ENCODE measurements around the gene SETD1B.

- no peak for TF ChIP-seq EP300 (conservative IDR thresholded peaks at IDR 0.05; ENCODE audit: poor library complexity, severe bottlenecking)
- TF ChIP-seq CTCF (IDR thresholded peaks at IDR 0.05; ENCODE audit: poor library complexity, severe bottlenecking) = no peak
- no peak for TF ChIP-seq POLR2AphosphoS5 (IDR thresholded peaks at IDR 0.05)
- TF ChIP-seq EZH2 (IDR thresholded peaks at IDR 0.05; ENCODE audit: borderline replicate concordance, insufficient read depth, low read length, poor library complexity, severe bottlenecking) = no peak
- no peak for TF ChIP-seq TAF1 (IDR thresholded peaks at IDR 0.05; ENCODE audit: low read depth)
- TF ChIP-seq REST (IDR thresholded peaks at IDR 0.05; ENCODE audit: borderline replicate concordance) = no peak
- no peak for TF ChIP-seq SMC3 (conservative IDR thresholded peaks at IDR 0.05; ENCODE audit: poor library complexity)
Measured at GRCh38 chr12:121823727-121824115, 19.9 kb downstream of the SETD1B start.

All from neural cell (in vitro differentiated cells).